C4-2B (cell line): ENCODE data around the gene ZNF284.

Source experiments
- CTCF ChIP-seq: fragments of 450-650 bp; conservative IDR thresholded peaks from 2 replicates; pipeline ENCODE4 v1.5.1; 2017; ENCODE audit warnings: mild to moderate bottlenecking
- ZFX ChIP-seq: fragments of 450-650 bp; IDR thresholded peaks from 2 replicates; pipeline ENCODE4 v1.6.1; 2017

- TF ChIP-seq CTCF, result no peak
- TF ChIP-seq ZFX, result no peak
Measured at GRCh38 chr19:44076325-44076724, 4.4 kb downstream of the ZNF284 start.
